IMR-90 (cell line): ENCODE data around the gene SH3RF3. TPM values are rescaled to one million over a fixed set of nuclear protein-coding genes. Genes with fewer than 3 reads are reported as not detected.

ENCODE experiments used
- ATAC-seq: fragments of 200-7000 bp; cut with Tn5 transposase; 2 replicates; pipeline ENCODE4 v1.9.1; 2020; ENCODE audit warnings: low read depth, mild to moderate bottlenecking, moderate library complexity
- BruUV-seq: library from RNA; stranded (reverse); fragments of 400-500 nt; replicated peaks from 2 replicates; lab custom pipeline; 2021; lab: Mats Ljungman, UMichigan
- CTCF ChIA-PET: fragments of 300-600 bp; formaldehyde crosslinking; extraction: SDS; loops from one replicate; lab custom pipeline; 2021; ENCODE audit warnings: antibody characterized with exemption; lab: Yijun Ruan, JAX
- POLR2A ChIA-PET: fragments of 300-600 bp; sonication (Branson Sonifier 250); formaldehyde crosslinking; loops from one replicate; lab custom pipeline; 2022; ENCODE audit warnings: antibody characterized with exemption; ENCODE audit not compliant: unreplicated experiment; lab: Charles Lee
- DNase-seq: peaks from one replicate; pipeline ENCODE4 v3.0.0; 2013
- H2AFZ ChIP-seq: replicated peaks from 2 replicates; pipeline ENCODE3; 2013; ENCODE audit warnings: low read length, mild to moderate bottlenecking; ENCODE audit not compliant: poor library complexity
- H2AK5ac ChIP-seq: 2 replicates; pipeline ENCODE4 v1.6.1; 2013; ENCODE audit warnings: low read depth, low read length, inconsistent platforms
- H2AK9ac ChIP-seq: replicated peaks from 2 replicates; pipeline ENCODE3; 2013; ENCODE audit warnings: mild to moderate bottlenecking, low read depth, low read length, moderate library complexity; ENCODE audit not compliant: poor library complexity
- H2BK120ac ChIP-seq: 2 replicates; pipeline ENCODE4 v1.6.1; 2013; ENCODE audit warnings: low read depth, low read length, inconsistent platforms
- H2BK15ac ChIP-seq: 3 replicates; pipeline ENCODE4 v1.6.1; 2013; ENCODE audit warnings: low read depth, low read length, inconsistent platforms
- H2BK20ac ChIP-seq: 2 replicates; pipeline ENCODE4 v1.6.1; 2013; ENCODE audit warnings: low read depth, mild to moderate bottlenecking, inconsistent platforms, low read length, moderate library complexity
- H2BK5ac ChIP-seq: 2 replicates; pipeline ENCODE4 v1.6.1; 2013; ENCODE audit warnings: mild to moderate bottlenecking, low read depth, low read length, inconsistent platforms; ENCODE audit not compliant: poor library complexity, severe bottlenecking
- H3K14ac ChIP-seq: replicated peaks from 2 replicates; pipeline ENCODE4 v1.6.1; 2013; ENCODE audit warnings: low read depth, low read length, inconsistent platforms
- H3K18ac ChIP-seq: 2 replicates; pipeline ENCODE4 v1.6.1; 2013; ENCODE audit warnings: low read depth, low read length, control low read depth
- H3K23ac ChIP-seq: 2 replicates; pipeline ENCODE4 v1.6.1; 2013; ENCODE audit warnings: low read depth, low read length, inconsistent platforms
- H3K27ac ChIP-seq: 2 replicates; pipeline ENCODE4 v1.5.1; 2013; ENCODE audit warnings: mild to moderate bottlenecking, control low read depth, low read length; ENCODE audit not compliant: insufficient read depth
- H3K27me3 ChIP-seq: 2 replicates; pipeline ENCODE4 v1.6.1; 2013; ENCODE audit warnings: low read length; ENCODE audit not compliant: control insufficient read depth, insufficient read depth
- H3K36me3 ChIP-seq: 2 replicates; pipeline ENCODE4 v1.6.1; 2013; ENCODE audit warnings: low read length, mixed read lengths; ENCODE audit not compliant: control insufficient read depth, insufficient read depth
- H3K4ac ChIP-seq: 2 replicates; pipeline ENCODE4 v1.6.1; 2013; ENCODE audit warnings: low read depth, low read length, inconsistent platforms
- H3K4me1 ChIP-seq: 2 replicates; pipeline ENCODE4 v1.6.1; 2013; ENCODE audit warnings: low read length, mixed read lengths; ENCODE audit not compliant: control insufficient read depth, insufficient read depth
- H3K4me2 ChIP-seq: 2 replicates; pipeline ENCODE4 v1.6.1; 2013; ENCODE audit warnings: low read depth, mild to moderate bottlenecking, control low read depth, low read length, moderate library complexity
- H3K4me3 ChIP-seq: 2 replicates; pipeline ENCODE4 v1.5.1; 2013; ENCODE audit warnings: low read depth, mild to moderate bottlenecking, control low read depth, low read length, moderate library complexity; ENCODE audit not compliant: insufficient read depth
- H3K56ac ChIP-seq: 2 replicates; pipeline ENCODE4 v1.6.1; 2013; ENCODE audit warnings: low read length, inconsistent platforms; ENCODE audit not compliant: insufficient read depth; ENCODE audit errors: extremely low read depth
- H3K79me1 ChIP-seq, 2 experiments: 2 replicates each; pipeline ENCODE4 v1.6.1; 2013; ENCODE audit warnings: low read length in 2 of 2, inconsistent platforms in 1 of 2, low read depth in 1 of 2
- H3K9ac ChIP-seq: 2 replicates; pipeline ENCODE4 v1.6.1; 2013; ENCODE audit warnings: low read depth, low read length, control low read depth
- H3K9me1 ChIP-seq: 2 replicates; pipeline ENCODE4 v1.6.1; 2013; ENCODE audit warnings: low read length, inconsistent platforms; ENCODE audit not compliant: insufficient read depth
- H3K9me3 ChIP-seq: 2 replicates; pipeline ENCODE4 v1.6.1; 2013; ENCODE audit warnings: low read length; ENCODE audit not compliant: control insufficient read depth, insufficient read depth
- H4K20me1 ChIP-seq: 2 replicates; pipeline ENCODE4 v1.6.1; 2013; ENCODE audit warnings: low read length, inconsistent platforms; ENCODE audit not compliant: insufficient read depth
- H4K5ac ChIP-seq: 2 replicates; pipeline ENCODE4 v1.6.1; 2013; ENCODE audit warnings: mild to moderate bottlenecking, low read depth, low read length, control low read depth
- H4K8ac ChIP-seq, 2 experiments: 2 replicates each; pipeline ENCODE4 v1.6.1; 2013; ENCODE audit warnings: low read depth in 2 of 2, low read length in 2 of 2, control low read depth in 1 of 2, inconsistent platforms in 1 of 2
- H4K91ac ChIP-seq: 2 replicates; pipeline ENCODE4 v1.6.1; 2013; ENCODE audit warnings: low read depth, low read length, inconsistent platforms; ENCODE audit not compliant: insufficient read depth
- BHLHE40 ChIP-seq: fragments of 150-350 bp; IDR thresholded peaks from 2 replicates; pipeline ENCODE4 v1.6.1; 2016; ENCODE audit warnings: mild to moderate bottlenecking, low read depth, low read length
- CEBPB ChIP-seq: IDR thresholded peaks from 2 replicates; pipeline ENCODE4 v1.6.1; 2012; ENCODE audit warnings: low read depth, low read length, improper control_type of control experiment
- CHD1 ChIP-seq: IDR thresholded peaks from 2 replicates; pipeline ENCODE4 v1.6.1; 2012; ENCODE audit warnings: low read depth, low read length, improper control_type of control experiment
- CTCF ChIP-seq: conservative IDR thresholded peaks from 2 replicates; pipeline ENCODE4 v1.5.1; 2012; ENCODE audit warnings: mild to moderate bottlenecking, low read depth, low read length, improper control_type of control experiment
- ELK1 ChIP-seq: fragments of 150-350 bp; IDR thresholded peaks from 2 replicates; pipeline ENCODE4 v1.6.1; 2016; ENCODE audit warnings: low read depth, mild to moderate bottlenecking, low read length, moderate library complexity, borderline replicate concordance
- FOS ChIP-seq: fragments of 150-350 bp; IDR thresholded peaks from 2 replicates; pipeline ENCODE4 v1.6.1; 2016; ENCODE audit warnings: low read depth, low read length
- MAZ ChIP-seq: IDR thresholded peaks from 2 replicates; pipeline ENCODE4 v1.6.1; 2012; ENCODE audit warnings: low read depth, mild to moderate bottlenecking, low read length, improper control_type of control experiment, moderate library complexity, borderline replicate concordance
- MXI1 ChIP-seq: IDR thresholded peaks from 2 replicates; pipeline ENCODE4 v1.6.1; 2012; ENCODE audit warnings: low read depth, mild to moderate bottlenecking, low read length, moderate library complexity, borderline replicate concordance
- NFE2L2 ChIP-seq: fragments of 150-350 bp; IDR thresholded peaks from 2 replicates; pipeline ENCODE4 v1.6.1; 2016; ENCODE audit warnings: low read depth, mild to moderate bottlenecking, low read length
- POLR2A ChIP-seq: IDR thresholded peaks from 2 replicates; pipeline ENCODE4 v1.6.1; 2012; ENCODE audit warnings: mild to moderate bottlenecking, low read depth, low read length
- RAD21 ChIP-seq: IDR thresholded peaks from 2 replicates; pipeline ENCODE4 v1.6.1; 2012; ENCODE audit warnings: low read length, improper control_type of control experiment
- RCOR1 ChIP-seq: IDR thresholded peaks from 2 replicates; pipeline ENCODE4 v1.6.1; 2012; ENCODE audit warnings: mild to moderate bottlenecking, low read length, improper control_type of control experiment; ENCODE audit not compliant: insufficient replicate concordance
- RFX5 ChIP-seq: IDR thresholded peaks from 2 replicates; pipeline ENCODE4 v1.8.0; 2012; ENCODE audit warnings: low read depth, mild to moderate bottlenecking, low read length, moderate library complexity
- SMC3 ChIP-seq: fragments of 150-350 bp; IDR thresholded peaks from 2 replicates; pipeline ENCODE4 v1.6.1; 2016; ENCODE audit warnings: low read depth, mild to moderate bottlenecking, antibody characterized with exemption, low read length, moderate library complexity
- USF2 ChIP-seq: fragments of 150-350 bp; IDR thresholded peaks from 2 replicates; pipeline ENCODE4 v1.6.1; 2017; ENCODE audit warnings: mild to moderate bottlenecking, antibody characterized with exemption, low read length, low read depth
- WGBS, 2 experiments: methylation state at CpG; one replicate each; pipeline versions ENCODE4 v1.1.5 to v1.1.7; 2013; ENCODE audit warnings: missing lambda C conversion rate in 2 of 2; ENCODE audit not compliant: insufficient read length in 1 of 2; ENCODE audit errors: extremely low coverage in 2 of 2; 5-methylcytosine and 5-hydroxymethylcytosine counted together
- dilution Hi-C: fragments of 300-500 bp; cut with HindIII; formaldehyde crosslinking; loops from one replicate; pipeline ENCODE4 v1.14.3; 2018; ENCODE audit warnings: low sequenced_read_pairs; ENCODE audit not compliant: unreplicated experiment
- in situ Hi-C: fragments of 300-500 bp; cut with MboI; formaldehyde crosslinking; loops from 3 replicates; pipeline ENCODE4 v1.14.3; 2019; ENCODE audit warnings: low sequenced_read_pairs, inconsistent platforms, mixed read lengths
- intact Hi-C: fragments of 100-400 bp; cut with micrococcal nuclease; formaldehyde crosslinking; loops from 2 replicates; pipeline ENCODE4 v1.10.0; 2022
- polyA plus RNA-seq, 3 experiments: library from polyadenylated mRNA; depleted of rRNA; stranded (reverse); fragments of >200 nt; gene quantifications; 2 replicates each; pipeline ENCODE4 v1.2.3, GENCODE V29; 2012; ENCODE audit warnings: low replicate concordance in 1 of 3
- total RNA-seq: library from RNA; depleted of rRNA; stranded (reverse); fragments of >200 nt; gene quantifications from 2 replicates; pipeline ENCODE4 v1.2.3, GENCODE V29; 2012

Gene SH3RF3
- total and polyA plus RNA-seq, 2 of the 4 experiments (the other 2 are of a cell fraction) = 3.4 to 5.3 TPM

GRCh38 chr2:109417701-109418335 lies 288.8 kb downstream of the SH3RF3 start:
- POLR2A ChIA-PET = no interaction called here
- 81% methylated on average over 3 of the region's 10 CpGs; no CpG with 5 or more reads in 1 of the 2 experiments for WGBS, 2 experiments

More at GRCh38 chr2:109417701-109418335, 288.8 kb downstream of the SH3RF3 start:
- Histone ChIP-seq H3K4me3 (no peak overlapping the region), H2BK5ac (no peak overlapping the region), H2BK120ac (no peak overlapping the region), H3K27me3 (no peaks in the 10 kb centered on the region), H4K20me1 (peaks cover 8% of the 10 kb centered on the region), H2BK15ac (no peak overlapping the region), H4K8ac (no peak overlapping the region), H3K14ac (no peak overlapping the region), H3K27ac (no peak overlapping the region), H3K4ac (no peak overlapping the region), H4K91ac (no peak overlapping the region), H3K9ac (no peak overlapping the region), H3K36me3 (peaks cover 18% of the 10 kb centered on the region), H2BK20ac (no peak overlapping the region), H3K9me3 (no peaks in the 10 kb centered on the region), H2AK9ac (no peak overlapping the region), H2AK5ac (peak overlapping the region; percentile 68), H4K5ac (no peak overlapping the region), H3K4me1 (peaks cover 22% of the 10 kb centered on the region), H3K9me1 (peaks cover 34% of the 10 kb centered on the region), H2AFZ (no peak overlapping the region), H3K4me2 (no peak overlapping the region), H3K56ac (no peak overlapping the region), H3K23ac (no peak overlapping the region), H3K79me1 (peaks cover under 1 to 58% of the 10 kb centered on the region in 2 experiments), H3K18ac (no peak overlapping the region)
- TF ChIP-seq CEBPB (no peak), USF2 (no peak), RCOR1 (no peak), NFE2L2 (no peak), SMC3 (no peak), BHLHE40 (no peak), RFX5 (no peak), POLR2A (no peak), CTCF (no peak), CHD1 (no peak), RAD21 (no peak), MXI1 (no peak), ELK1 (no peak), FOS (no peak), MAZ (no peak)
- in situ Hi-C loops (no loop called here), intact Hi-C loops (no loop called here), dilution Hi-C loops (no loop called here)
- no peak for DNase-seq
- no peak for ATAC-seq
- BruUV-seq = no TSS peak
- CTCF ChIA-PET = no interaction called here
